GM12874 (cell line): Measurements from ENCODE around the gene VGLL3.

Source experiments
- TF ChIP-seq, protein P1 (sequence below): IDR thresholded peaks from 2 replicates; pipeline ENCODE4 v1.5.1; 2011; ENCODE audit warnings: low read depth, mild to moderate bottlenecking, control low read depth, low read length, moderate library complexity; ENCODE audit not compliant: insufficient read depth

Gene VGLL3

DNA sequence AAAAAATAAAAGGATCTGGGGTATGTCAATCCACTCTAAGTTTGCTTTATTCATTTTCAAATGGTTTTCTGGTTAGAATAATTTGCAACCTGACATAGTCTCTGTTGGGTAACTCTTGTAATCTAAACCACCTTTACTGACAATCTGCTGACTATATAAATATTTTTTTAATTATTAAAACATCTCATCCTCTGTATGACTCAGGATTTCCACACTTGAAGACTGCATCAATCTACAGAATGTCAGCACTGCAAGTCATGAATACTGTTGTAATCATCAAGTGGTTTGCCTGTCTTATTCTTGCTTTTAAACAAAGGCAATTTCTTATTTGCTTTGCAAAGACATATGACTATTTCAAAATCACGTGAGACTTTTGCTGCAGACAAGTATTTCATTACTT lies 42.1 kb downstream of the VGLL3 start:
- TF ChIP-seq, protein P1, sequence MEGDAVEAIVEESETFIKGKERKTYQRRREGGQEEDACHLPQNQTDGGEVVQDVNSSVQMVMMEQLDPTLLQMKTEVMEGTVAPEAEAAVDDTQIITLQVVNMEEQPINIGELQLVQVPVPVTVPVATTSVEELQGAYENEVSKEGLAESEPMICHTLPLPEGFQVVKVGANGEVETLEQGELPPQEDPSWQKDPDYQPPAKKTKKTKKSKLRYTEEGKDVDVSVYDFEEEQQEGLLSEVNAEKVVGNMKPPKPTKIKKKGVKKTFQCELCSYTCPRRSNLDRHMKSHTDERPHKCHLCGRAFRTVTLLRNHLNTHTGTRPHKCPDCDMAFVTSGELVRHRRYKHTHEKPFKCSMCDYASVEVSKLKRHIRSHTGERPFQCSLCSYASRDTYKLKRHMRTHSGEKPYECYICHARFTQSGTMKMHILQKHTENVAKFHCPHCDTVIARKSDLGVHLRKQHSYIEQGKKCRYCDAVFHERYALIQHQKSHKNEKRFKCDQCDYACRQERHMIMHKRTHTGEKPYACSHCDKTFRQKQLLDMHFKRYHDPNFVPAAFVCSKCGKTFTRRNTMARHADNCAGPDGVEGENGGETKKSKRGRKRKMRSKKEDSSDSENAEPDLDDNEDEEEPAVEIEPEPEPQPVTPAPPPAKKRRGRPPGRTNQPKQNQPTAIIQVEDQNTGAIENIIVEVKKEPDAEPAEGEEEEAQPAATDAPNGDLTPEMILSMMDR, result no peak

DNA sequence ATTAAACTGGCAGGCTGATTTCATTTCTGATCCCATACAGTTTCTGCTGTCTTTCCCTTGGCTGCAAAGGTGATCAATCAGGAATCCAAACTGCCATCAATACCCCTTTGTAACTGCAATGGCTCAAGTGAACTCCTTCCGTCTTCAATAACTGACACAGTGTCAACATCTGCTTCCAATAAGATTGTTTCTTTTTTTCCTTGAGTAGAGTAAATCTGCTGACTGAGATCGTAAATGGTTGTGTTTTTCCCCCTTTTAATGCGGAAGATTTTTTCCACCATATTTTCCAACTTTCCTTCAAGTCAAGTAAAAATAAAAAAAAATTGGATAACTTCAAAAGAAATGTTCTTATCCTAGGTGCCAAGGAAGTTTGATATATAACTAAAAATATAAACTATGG lies 48.7 kb downstream of the VGLL3 start:
- TF ChIP-seq, protein P1, result no peak

DNA sequence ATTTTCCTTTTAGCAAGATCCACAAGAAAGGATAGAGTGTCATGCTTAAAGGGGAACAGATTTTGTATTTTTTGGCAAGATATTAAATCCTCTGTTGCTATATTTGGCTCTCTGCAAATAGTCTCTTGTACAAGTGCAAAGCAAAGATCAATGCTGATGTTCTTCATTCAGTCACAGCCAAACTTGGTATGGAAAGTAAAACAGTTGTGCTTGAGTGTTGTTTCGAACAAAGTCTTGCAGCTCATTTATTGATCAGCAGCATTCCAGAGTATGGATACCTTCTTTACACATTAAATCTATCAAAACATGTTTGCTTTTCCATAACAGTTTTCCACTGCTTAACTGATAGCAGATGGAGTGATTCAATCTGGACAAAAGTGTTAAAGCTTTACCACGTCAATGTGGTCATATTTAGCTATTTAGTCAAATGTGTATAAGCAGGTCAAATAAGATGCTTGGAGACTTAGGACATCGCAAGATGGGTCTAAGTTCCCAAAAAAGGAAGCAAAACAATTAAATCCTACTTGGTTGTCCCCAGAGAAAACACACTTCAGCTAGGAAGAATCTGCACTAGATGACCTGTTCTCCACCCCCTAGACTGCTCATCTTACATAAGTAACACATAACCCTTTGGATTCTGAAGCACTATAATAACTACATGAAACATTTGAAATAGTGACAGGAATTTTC lies 52.4 kb downstream of the VGLL3 start:
- TF ChIP-seq, protein P1, result no peak

DNA sequence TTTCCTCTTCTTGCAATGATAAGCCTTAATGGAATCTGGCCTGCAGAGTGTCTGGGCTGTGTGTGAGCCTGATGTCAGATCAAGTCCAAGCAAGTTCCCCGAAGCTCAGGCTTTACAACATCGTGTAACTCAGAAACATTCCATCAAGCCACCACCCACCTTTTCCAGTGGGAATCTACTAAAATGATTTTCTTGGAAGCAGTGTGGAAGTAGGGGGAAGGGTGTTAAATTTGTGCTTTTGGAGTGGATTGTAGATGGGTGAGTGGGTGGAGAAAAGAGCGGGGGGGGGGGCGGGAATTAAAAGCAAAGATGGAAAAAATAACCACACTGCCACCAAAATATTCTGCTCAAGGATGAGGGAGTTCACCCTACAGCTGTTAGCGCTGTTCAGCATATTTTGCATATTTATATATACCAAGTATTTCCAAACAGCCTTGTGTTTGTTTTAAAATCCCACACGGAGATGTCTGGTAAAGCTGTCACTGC lies 53.6 kb downstream of the VGLL3 start:
- TF ChIP-seq, protein P1, result no peak

DNA sequence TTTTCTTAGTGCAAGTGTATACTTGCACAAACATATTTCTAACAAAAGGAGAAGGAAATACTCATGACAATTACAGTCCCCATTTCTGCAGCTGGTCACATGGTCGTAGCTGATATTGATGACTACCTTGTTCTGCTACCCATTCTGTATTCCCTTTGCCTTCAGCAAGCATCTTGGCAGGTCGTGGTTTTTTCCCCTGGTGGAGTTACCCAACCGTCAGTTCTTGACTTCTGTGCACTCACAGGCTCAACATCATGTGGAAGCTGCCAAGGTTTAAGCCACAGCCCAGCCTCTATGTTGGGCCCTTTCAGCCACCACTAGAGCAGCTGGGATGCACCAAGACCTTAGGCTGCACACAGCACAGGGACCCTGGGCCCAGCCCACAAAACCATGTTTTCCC lies 56.1 kb downstream of the VGLL3 start:
- TF ChIP-seq, protein P1, result no peak

DNA sequence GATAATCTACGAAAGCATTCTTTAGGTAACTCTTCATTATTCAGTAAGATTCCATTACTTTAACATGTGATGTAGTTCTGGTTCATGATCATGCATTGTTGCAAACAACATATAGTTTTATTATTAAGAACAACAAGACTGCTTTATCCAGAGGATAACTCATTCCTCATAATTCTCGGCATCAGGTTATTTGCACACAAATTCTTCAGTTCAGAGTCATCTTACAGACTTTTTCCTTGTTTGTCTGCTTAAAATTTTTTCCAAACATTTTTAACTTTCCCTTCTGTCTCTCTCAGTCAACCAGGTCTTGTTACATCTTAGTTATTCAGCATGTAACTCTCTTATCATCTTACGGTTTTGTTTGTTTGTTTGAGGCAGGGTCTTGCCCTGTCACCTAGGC lies 60.1 kb downstream of the VGLL3 start:
- TF ChIP-seq, protein P1, result no peak

DNA sequence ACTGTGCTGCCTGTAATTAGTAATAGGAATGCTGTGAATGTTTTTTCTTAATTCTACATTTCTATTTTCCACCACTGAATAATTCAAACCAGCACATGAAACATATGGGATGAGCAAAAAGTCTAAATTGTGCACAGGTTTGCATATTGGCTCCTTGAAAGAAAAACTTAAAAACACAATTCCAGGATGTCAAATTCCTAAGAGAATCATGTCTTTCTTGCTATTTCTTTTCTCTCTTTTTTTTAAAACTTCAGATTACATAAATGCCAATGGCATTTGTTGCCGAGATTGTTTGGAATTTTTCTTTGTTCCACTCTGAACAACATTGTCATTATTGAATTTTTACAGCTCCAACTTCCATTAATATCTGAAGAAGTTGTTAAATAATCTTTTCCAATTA lies 60.8 kb downstream of the VGLL3 start:
- TF ChIP-seq, protein P1, result no peak
